Activated naive CD4-positive, alpha-beta T cell treated with anti-CD3 and anti-CD28 coated beads for 36 hours (primary cell): ENCODE data around the gene CACTIN. TPM values are rescaled to one million over a fixed set of nuclear protein-coding genes. Genes with fewer than 3 reads are reported as not detected.

Experiments
- CTCF ChIA-PET: fragments of 350-600 bp; sonication (Branson Sonifier 250); formaldehyde crosslinking; loops from one replicate; lab custom pipeline; 2021; ENCODE audit warnings: antibody characterized with exemption; lab: Charles Lee
- DNase-seq: peaks from one replicate; pipeline ENCODE4 v3.0.0-alpha.2; 2020
- H3K27ac Mint-ChIP-seq: one replicate; pipeline ENCODE4 v1.8.0; 2021; ENCODE audit warnings: mild to moderate bottlenecking, mixed read lengths
- H3K27me3 Mint-ChIP-seq: one replicate; pipeline ENCODE4 v1.8.0; 2021; ENCODE audit warnings: low read depth, mixed read lengths
- H3K36me3 Mint-ChIP-seq: one replicate; pipeline ENCODE4 v1.8.0; 2021; ENCODE audit warnings: low read depth, mixed read lengths
- H3K4me1 Mint-ChIP-seq: one replicate; pipeline ENCODE4 v1.8.0; 2021; ENCODE audit warnings: low read depth, mixed read lengths
- H3K4me3 Mint-ChIP-seq: one replicate; pipeline ENCODE4 v1.8.0; 2021; ENCODE audit warnings: mild to moderate bottlenecking, moderate library complexity, mixed read lengths
- H3K9me3 Mint-ChIP-seq: one replicate; pipeline ENCODE4 v1.8.0; 2021; ENCODE audit warnings: mixed read lengths
- intact Hi-C: fragments of 100-400 bp; cut with micrococcal nuclease; formaldehyde crosslinking; loops from one replicate; pipeline ENCODE4 v1.15.1; 2023
- total RNA-seq, 2 experiments: library from RNA; stranded (reverse); gene quantifications; one replicate each; pipeline ENCODE4 v1.2.3, GENCODE V29; 2021

CACTIN gene
- total RNA-seq, 2 experiments from 2014 or later, result 24.6 to 27.0 TPM

GRCh38 chr19:3580156-3580934 is 46.2 kb downstream of the CACTIN start:
- DNase-seq, result no peak
- Mint-ChIP-seq H3K27ac (no peak overlapping the region), H3K36me3 (peaks cover 1% of the 10 kb centered on the region), H3K9me3 (no peaks in the 10 kb centered on the region), H3K4me1 (peaks cover under 1% of the 10 kb centered on the region), H3K4me3 (no peak overlapping the region), H3K27me3 (no peaks in the 10 kb centered on the region)
- intact Hi-C loops, result loop anchor here (10.0 kb wide), 1 partner anchor 124 kb away; the partner anchor contains the start of genes PIP5K1C and TJP3
- CTCF ChIA-PET, result interaction anchor here (0.7 kb wide), 1 partner anchor 606 kb away, joined by 3 read pairs; no protein-coding TSS in a partner anchor

GRCh38 chr19:3578390-3578789 is 48.2 kb downstream of the CACTIN start:
- H3K4me1 Mint-ChIP-seq, result peaks cover 6% of the 10 kb centered on the region
- CTCF ChIA-PET, result no interaction called here
- intact Hi-C loops, result no loop called here
- peaks cover 8% of the 10 kb centered on the region for H3K36me3 Mint-ChIP-seq
- H3K9me3 Mint-ChIP-seq, result no peaks in the 10 kb centered on the region
- H3K27ac Mint-ChIP-seq, result no peak overlapping the region
- no peak overlapping the region for H3K4me3 Mint-ChIP-seq
- DNase-seq, result no peak
- H3K27me3 Mint-ChIP-seq, result no peaks in the 10 kb centered on the region

GRCh38 chr19:3577723-3578344 is 48.8 kb downstream of the CACTIN start:
- CTCF ChIA-PET, result no interaction called here
- DNase-seq, result no peak
- no peak overlapping the region for H3K4me3 Mint-ChIP-seq
- H3K27ac Mint-ChIP-seq, result no peak overlapping the region
- H3K4me1 Mint-ChIP-seq, result peaks cover 6% of the 10 kb centered on the region
- H3K36me3 Mint-ChIP-seq, result peaks cover 8% of the 10 kb centered on the region
- intact Hi-C loops, result no loop called here
- H3K27me3 Mint-ChIP-seq, result no peaks in the 10 kb centered on the region
- no peaks in the 10 kb centered on the region for H3K9me3 Mint-ChIP-seq

- intact Hi-C loops, result no loop called here
- Mint-ChIP-seq H3K4me1 (peaks cover 11% of the 10 kb centered on the region), H3K4me3 (no peak overlapping the region), H3K36me3 (peaks cover 8% of the 10 kb centered on the region), H3K9me3 (no peaks in the 10 kb centered on the region), H3K27me3 (no peaks in the 10 kb centered on the region), H3K27ac (no peak overlapping the region)
- no peak for DNase-seq
- CTCF ChIA-PET, result no interaction called here
These were observed 49.7 kb downstream of the CACTIN start for GRCh38 chr19:3576696-3577443.

GRCh38 chr19:3575949-3576673 is 50.5 kb downstream of the CACTIN start:
- intact Hi-C loops, result no loop called here
- no peaks in the 10 kb centered on the region for H3K9me3 Mint-ChIP-seq
- peaks cover 14% of the 10 kb centered on the region for H3K4me1 Mint-ChIP-seq
- DNase-seq, result no peak
- H3K27me3 Mint-ChIP-seq, result no peaks in the 10 kb centered on the region
- peaks cover 8% of the 10 kb centered on the region for H3K36me3 Mint-ChIP-seq
- CTCF ChIA-PET, result no interaction called here
- no peak overlapping the region for H3K27ac Mint-ChIP-seq
- no peak overlapping the region for H3K4me3 Mint-ChIP-seq

GRCh38 chr19:3575260-3575741 is 51.3 kb downstream of the CACTIN start:
- Mint-ChIP-seq H3K27me3 (no peaks in the 10 kb centered on the region), H3K4me1 (peaks cover 14% of the 10 kb centered on the region), H3K27ac (no peak overlapping the region), H3K9me3 (no peaks in the 10 kb centered on the region), H3K4me3 (no peak overlapping the region), H3K36me3 (peaks cover 8% of the 10 kb centered on the region)
- intact Hi-C loops, result no loop called here
- CTCF ChIA-PET, result no interaction called here
- DNase-seq, result peak; percentile 43

GRCh38 chr19:3573858-3574637 is 52.5 kb downstream of the CACTIN start:
- intact Hi-C loops, result loop anchor here (5.0 kb wide), 1 partner anchor 188 kb away; the partner anchor contains the start of genes APBA3 and MRPL54
- CTCF ChIA-PET, result interaction anchor here (1.2 kb wide), 1 partner anchor 12 kb away, joined by 4 read pairs; the partner anchor contains the start of gene GIPC3
- H3K36me3 Mint-ChIP-seq, result peaks cover 8% of the 10 kb centered on the region
- peak overlapping the region; percentile 75 for H3K4me3 Mint-ChIP-seq
- H3K9me3 Mint-ChIP-seq, result no peaks in the 10 kb centered on the region
- peak; percentile 92 for DNase-seq
- H3K4me1 Mint-ChIP-seq, result peaks cover 14% of the 10 kb centered on the region
- H3K27me3 Mint-ChIP-seq, result no peaks in the 10 kb centered on the region
- no peak overlapping the region for H3K27ac Mint-ChIP-seq

GRCh38 chr19:3573162-3573857 is 53.3 kb downstream of the CACTIN start:
- peaks cover 8% of the 10 kb centered on the region for H3K36me3 Mint-ChIP-seq
- no peak for DNase-seq
- no peak overlapping the region for H3K27ac Mint-ChIP-seq
- H3K4me1 Mint-ChIP-seq, result peaks cover 14% of the 10 kb centered on the region
- no peaks in the 10 kb centered on the region for H3K27me3 Mint-ChIP-seq
- CTCF ChIA-PET, result interaction anchor here (1.2 kb wide), 1 partner anchor 12 kb away, joined by 4 read pairs; the partner anchor contains the start of gene GIPC3
- peak overlapping the region; percentile 75 for H3K4me3 Mint-ChIP-seq
- intact Hi-C loops, result loop anchor here (5.0 kb wide), 1 partner anchor 189 kb away; the partner anchor contains the start of genes APBA3 and MRPL54
- H3K9me3 Mint-ChIP-seq, result no peaks in the 10 kb centered on the region

- Mint-ChIP-seq H3K27me3 (no peaks in the 10 kb centered on the region), H3K4me3 (peak within 1 kb of the TSS; percentile 75), H3K9me3 (no peaks in the 10 kb centered on the region), H3K36me3 (peaks cover 8% of the 10 kb centered on the region), H3K4me1 (peaks cover 14% of the 10 kb centered on the region), H3K27ac (peak within 1 kb of the TSS; percentile 56)
- intact Hi-C loops, result loop anchor here (1.0 to 5.0 kb wide), 4 partner anchors 16 to 189 kb away; partner anchors contain the start of genes APBA3, FZR1, MFSD12 and MRPL54
- CTCF ChIA-PET, result no interaction called here
- no peak for DNase-seq
These were observed 53.8 kb downstream of the CACTIN start, which contains the start of gene HMG20B for GRCh38 chr19:3572855-3573161. Gene HMG20B (plus strand): TSS chr19:3572944. CDS start chr19:3573310, 366 bp downstream.

GRCh38 chr19:3572132-3572854 is 54.3 kb downstream of the CACTIN start:
- H3K27me3 Mint-ChIP-seq, result no peaks in the 10 kb centered on the region
- peak; percentile 100 for DNase-seq
- intact Hi-C loops, result loop anchor here (1.0 to 5.0 kb wide), 4 partner anchors 15 to 190 kb away; partner anchors contain the start of genes APBA3, FZR1, MFSD12 and MRPL54
- no peaks in the 10 kb centered on the region for H3K9me3 Mint-ChIP-seq
- H3K4me1 Mint-ChIP-seq, result peaks cover 14% of the 10 kb centered on the region
- CTCF ChIA-PET, result no interaction called here
- peaks cover 8% of the 10 kb centered on the region for H3K36me3 Mint-ChIP-seq
- H3K4me3 Mint-ChIP-seq, result peak overlapping the region; percentile 75
- peak overlapping the region; percentile 56 for H3K27ac Mint-ChIP-seq
